ENCODE measurements around the gene KLHL15.

KLHL15 gene

DNA sequence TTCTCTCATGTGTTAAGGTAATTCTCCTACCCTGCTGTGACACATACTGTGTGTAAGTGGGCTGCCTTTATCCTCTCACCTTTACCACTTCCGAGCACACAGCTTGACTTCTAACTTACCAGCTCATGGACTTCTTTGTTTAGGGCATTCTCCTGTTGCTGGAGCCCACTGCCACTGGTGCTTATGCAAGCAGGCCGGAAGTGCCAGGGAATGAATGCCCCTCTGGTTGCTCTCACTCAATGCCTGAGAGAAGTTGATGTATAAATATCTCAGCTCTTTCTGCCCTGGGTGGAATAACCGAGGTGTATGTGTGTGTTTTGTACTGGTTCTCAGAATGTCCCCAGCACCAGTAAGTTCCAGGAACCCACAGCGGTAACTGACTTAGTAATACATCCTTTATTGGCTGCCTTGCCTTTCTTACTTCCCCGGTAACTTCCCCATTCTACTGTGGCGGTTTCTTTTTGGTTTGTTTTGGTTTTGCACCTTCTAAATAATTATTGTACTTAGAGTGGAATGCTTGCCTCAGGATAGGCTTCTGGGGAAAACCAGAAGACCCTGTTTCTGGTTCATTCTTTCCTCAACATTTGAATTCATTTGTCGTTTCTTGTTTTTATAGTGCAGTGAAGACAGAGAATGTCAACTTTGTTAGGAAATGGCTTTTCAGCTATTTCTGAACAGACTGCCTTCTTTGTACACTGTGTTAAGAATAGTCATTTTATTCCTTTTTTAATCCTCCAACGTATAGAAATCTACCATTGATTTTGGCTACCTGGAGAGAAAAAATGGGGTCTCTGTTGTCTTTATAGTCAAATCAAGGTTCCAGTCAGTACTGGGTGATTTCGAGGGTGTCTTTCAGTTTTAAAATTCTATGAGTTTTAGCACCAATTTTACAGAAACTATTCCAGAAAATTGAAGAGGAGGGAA, 73.7 kb downstream of the KLHL15 start:
- Histone ChIP-seq H3K27ac (peak overlapping the region in 1 of 2 donors; percentile 36), H3K4me3 (peak overlapping the region; percentile 2)
- TF ChIP-seq, protein P1, sequence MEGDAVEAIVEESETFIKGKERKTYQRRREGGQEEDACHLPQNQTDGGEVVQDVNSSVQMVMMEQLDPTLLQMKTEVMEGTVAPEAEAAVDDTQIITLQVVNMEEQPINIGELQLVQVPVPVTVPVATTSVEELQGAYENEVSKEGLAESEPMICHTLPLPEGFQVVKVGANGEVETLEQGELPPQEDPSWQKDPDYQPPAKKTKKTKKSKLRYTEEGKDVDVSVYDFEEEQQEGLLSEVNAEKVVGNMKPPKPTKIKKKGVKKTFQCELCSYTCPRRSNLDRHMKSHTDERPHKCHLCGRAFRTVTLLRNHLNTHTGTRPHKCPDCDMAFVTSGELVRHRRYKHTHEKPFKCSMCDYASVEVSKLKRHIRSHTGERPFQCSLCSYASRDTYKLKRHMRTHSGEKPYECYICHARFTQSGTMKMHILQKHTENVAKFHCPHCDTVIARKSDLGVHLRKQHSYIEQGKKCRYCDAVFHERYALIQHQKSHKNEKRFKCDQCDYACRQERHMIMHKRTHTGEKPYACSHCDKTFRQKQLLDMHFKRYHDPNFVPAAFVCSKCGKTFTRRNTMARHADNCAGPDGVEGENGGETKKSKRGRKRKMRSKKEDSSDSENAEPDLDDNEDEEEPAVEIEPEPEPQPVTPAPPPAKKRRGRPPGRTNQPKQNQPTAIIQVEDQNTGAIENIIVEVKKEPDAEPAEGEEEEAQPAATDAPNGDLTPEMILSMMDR (IDR thresholded peaks at IDR 0.05), result no peak
- no peak for DNase-seq (ENCODE audit: low spot score)

- TF ChIP-seq, protein P1 (IDR thresholded peaks at IDR 0.05), result no peak
- Histone ChIP-seq H3K4me3 (no peak overlapping the region), H3K27ac (no peak overlapping the region)
- no peak for DNase-seq (ENCODE audit: low spot score)
These were observed 74.6 kb downstream of the KLHL15 start for GRCh38 chrX:23952391-23952790.

DNA sequence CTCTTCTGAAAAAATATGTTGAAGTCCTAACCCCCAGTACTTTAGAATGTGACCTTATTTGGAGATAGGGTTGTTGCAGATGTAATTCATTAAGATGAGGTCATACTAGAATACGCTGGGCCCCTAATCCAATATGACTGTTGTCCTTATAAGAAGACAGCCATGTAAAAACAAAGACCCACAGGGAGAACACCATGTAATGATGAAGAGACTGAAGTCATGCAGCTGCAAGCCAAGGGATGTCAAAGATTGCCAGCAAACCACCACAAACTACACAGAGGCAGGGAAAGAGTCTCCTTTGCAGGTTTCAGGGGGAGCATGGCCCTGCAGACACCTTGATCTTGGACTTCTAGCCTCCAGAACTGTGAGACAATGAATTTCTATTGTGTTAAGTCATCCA, 81.8 kb downstream of the KLHL15 start:
- TF ChIP-seq, protein P1 (IDR thresholded peaks at IDR 0.05), result no peak
- Histone ChIP-seq H3K4me3 (no peak overlapping the region), H3K27ac (no peak overlapping the region)
- no peak for DNase-seq (ENCODE audit: low spot score)

DNA sequence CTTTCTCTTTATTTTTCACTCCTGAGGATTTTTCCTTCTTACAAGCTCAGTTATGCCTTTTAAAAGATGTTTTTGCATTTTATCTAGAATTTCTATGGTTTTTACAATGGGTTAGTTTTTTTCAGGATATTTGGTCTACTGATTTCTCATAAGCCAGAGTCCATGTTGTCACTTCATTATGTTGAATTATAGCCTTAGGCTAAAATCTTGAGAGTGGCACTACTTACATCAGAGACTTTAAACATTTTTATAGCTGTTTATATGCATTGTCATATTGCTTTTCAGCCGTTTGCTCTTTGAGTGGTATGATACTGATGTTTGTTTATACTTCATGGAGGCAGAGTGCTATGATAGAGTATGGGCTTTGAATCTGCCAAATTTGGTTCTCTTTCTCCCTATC, 82.8 kb downstream of the KLHL15 start:
- Histone ChIP-seq H3K4me3 (no peak overlapping the region), H3K27ac (no peak overlapping the region)
- DNase-seq (ENCODE audit: low spot score), result no peak
- TF ChIP-seq, protein P1 (IDR thresholded peaks at IDR 0.05), result no peak

DNA sequence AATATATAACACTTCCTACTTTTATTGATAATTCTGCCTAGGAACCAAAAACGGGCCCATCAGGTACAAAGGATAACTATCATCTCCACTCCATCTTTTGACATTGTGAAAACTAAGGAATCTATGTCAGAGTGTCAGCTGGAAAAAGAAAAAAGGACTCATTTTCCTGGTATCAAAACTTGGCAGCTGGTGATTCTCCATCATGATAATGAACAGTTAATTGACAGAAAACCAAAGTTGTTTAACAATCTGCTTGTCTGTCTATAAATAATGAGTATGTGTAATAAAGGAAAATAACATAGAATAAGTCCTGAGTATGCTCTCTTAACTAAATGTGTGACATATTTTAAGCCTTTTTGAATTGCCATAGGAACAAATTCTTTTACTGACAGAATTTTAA, 87.8 kb downstream of the KLHL15 start:
- DNase-seq (ENCODE audit: low spot score), result no peak
- H3K4me3 ChIP-seq, result no peak overlapping the region
- H3K27ac ChIP-seq, result no peak overlapping the region
- TF ChIP-seq, protein P1 (IDR thresholded peaks at IDR 0.05), result no peak

GRCh38 chrX:23938690-23939089, 88.3 kb downstream of the KLHL15 start:
- no peak for DNase-seq (ENCODE audit: low spot score)
- no peak overlapping the region for H3K27ac ChIP-seq
- H3K4me3 ChIP-seq, result no peak overlapping the region
- TF ChIP-seq, protein P1 (IDR thresholded peaks at IDR 0.05), result no peak

DNA sequence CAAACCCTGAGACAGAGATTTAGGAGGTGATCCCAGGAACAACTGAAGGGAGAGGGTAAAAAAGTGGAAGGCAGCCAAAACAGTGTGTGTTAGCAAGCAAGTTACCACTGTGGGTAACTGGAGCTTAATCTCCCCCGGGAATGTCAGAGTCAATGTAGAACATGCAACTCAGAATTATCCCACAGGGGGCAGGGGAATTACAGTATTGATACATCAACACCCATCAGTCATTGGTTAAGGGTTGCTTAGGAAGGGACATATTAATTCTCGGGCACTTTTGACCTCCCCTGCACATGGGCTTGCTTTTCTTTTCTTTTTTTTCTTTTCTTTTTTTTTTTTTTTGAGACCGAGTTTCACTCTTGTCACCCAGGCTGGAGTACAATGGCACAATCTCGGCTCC, 89.9 kb downstream of the KLHL15 start:
- Histone ChIP-seq H3K27ac (no peak overlapping the region), H3K4me3 (no peak overlapping the region)
- DNase-seq (ENCODE audit: low spot score), result no peak
- TF ChIP-seq, protein P1 (IDR thresholded peaks at IDR 0.05), result no peak

Data from coronary artery (tissue), 2 donors.